Measurements from ENCODE around the gene RBM47.
"Not testable (repeated sequence)": the region's sequence is repeated elsewhere in the genome, so short reads cannot be mapped to it uniquely, and the experiment has no call there.

The RBM47 gene

DNA sequence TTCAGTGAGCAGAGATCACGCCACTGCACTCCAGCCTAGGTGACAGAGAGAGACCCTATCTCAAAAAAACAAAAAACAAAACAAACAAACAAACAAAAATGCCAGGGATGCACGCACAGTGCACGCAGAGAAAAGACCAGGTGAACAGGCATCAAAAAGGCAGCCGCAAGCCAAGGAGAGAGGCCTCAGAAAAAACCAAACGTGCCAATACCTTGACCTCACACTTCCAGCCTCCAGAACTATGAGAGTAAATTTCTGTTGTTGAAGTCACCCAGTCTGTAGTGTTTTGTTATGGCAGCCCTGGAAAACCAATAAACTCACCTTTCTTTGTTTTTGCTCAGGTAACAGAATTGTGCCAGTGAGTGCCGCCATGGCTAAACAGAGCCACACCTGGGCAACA is 228.6 kb downstream of the RBM47 start:
- no peak for DNase-seq

DNA sequence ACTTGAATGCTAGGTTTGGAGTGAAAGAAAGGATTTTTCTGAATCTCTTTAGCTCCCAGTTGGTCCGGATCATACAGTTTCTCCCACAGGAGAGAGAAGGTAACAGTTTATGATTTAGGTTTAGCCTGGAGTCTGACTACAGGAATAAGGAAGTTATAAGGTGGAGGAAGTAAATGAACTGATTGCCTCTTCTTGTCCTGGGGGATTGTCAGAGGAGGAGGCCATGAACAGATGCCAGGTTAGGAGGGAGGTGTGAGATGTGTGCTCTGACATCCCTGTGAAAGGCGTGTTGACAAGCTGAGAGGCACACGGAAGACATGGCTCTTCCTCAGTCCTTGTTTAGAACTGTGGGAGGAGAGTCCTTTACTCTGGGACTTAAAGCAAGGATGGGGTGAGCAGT is 230.1 kb downstream of the RBM47 start:
- DNase-seq: no peak

DNA sequence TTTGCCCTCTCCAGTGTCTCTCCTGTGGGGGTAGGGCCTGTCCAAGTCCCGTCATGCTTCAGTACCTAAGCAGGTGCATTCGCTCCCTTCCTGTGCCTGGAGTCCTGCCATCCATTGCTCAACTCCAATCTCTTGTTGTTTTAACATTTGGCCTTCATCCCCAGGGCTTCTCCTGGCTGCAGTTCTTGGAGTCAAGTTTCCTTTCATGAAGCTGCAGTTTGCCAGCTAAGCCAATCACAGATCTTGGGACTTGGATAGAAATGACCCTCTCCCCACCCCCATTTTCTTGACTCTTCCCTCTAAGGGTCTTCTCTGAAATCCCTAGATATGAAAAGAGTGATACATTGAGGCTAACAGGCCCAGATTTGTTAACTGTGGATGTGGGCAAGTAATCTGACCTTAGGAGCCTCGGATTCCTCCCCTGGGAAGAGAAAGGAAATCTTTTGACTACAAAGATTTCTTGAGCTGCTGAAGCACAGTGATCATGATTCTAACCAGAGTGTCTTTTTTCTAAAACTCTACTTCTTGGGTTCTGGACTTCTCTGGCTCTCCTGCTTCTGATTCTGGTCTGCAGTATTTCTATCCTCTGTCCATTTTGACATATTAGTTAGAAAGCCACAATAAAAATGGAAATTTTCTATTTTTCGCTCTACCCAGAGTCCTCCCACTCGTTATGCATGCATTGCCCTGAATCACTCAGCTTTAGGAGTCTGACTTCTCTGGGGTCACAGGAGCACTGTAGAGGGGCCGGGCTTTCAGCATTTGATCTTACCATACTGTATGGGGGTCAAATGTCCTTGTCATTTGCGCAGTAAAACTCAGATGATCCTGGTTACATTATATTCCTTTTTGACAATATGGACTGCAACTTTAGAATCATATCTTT is 233.5 kb downstream of the RBM47 start:
- DNase-seq: no peak

DNA sequence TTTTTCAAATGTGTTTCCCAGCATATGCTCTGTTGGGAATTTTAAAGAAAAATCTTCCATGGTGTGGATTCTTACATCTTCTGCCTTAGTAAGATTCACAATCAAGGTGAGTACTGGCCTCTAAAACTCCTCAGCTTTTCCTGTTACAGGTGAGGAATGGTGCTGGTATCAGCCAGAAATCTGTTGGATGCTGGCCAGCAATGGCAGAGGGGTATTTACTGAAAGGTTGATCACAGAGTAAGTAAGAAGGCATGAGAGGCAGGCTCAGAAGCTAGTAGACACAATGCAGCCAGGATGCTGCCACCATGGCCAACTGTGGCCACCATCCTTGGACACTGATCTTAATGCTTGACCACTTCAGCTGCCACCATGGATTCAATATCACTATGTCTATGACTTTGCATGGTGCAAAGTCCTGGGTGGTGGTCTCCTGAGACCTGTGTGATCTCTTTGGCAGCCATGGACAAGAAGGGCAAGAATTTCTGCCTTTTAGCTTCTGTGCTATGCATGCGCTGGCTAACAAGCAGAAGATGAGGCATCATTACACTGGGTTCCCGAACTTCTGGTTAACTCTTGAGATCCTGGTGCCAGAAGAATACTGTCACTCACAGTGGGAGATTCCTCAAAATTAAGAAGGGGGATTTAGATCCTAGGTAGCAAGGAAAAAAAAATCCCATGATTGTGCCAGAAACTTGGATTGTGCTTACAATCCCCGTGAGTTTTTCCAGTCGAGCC is 234.3 kb downstream of the RBM47 start:
- DNase-seq: no peak

DNA sequence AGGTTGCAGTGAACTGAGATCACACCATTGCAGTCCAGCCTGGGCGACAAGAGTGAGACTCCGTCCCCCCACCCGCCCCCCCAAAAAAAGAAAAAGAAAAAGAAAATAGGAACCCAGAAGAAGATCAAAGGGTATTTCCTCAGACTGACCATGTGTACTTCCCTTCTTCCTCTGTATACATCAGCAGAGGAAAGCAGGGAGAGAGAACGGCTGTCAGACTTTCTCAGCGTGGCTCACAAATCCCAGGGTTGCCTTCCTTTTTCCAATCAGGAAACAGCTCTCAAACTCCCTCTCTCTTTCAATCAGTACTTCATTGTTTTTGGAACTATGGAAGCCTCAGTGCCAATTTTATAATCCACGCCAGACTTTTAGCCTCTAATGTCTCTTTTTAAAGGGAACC is 235.4 kb downstream of the RBM47 start:
- no peak for DNase-seq

DNA sequence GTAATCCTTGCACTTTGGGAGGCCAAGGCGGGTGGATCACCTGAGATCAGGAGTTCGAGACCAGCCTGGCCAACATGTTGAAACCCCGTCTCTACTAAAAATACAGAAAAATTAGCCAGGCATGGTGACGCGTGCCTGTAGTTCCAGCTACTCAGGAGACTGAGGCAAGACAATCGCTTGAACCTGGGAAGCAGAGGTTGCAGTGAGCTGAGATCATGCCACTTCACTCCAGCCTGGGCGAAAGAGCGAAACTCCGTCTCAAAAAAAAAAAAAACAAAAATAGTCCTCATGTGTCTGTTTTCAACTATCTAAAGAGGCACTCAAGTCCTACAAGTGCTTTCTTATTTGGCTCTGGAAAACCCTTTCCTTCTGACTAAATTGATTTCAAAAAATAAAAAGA is 237.4 kb downstream of the RBM47 start:
- not testable (repeated sequence) for DNase-seq

DNA sequence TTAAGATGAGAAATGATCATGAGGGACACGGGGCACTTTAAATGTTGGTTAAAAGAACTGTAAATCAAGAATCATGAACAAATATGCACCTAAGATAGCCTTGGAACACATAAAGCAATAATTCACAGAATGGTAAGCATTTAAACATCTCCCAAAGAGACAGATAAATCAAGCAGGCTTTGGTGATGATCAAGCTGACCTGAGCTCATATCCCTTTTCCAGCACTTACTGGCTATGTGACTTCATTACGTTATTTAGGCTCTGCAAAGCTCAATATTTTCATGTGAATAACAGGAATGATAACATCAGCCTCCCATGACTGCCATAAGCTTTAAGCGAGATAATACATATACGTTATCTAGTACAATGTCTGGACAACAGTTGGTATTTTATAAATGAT is 239.7 kb downstream of the RBM47 start:
- no peak for DNase-seq

DNA sequence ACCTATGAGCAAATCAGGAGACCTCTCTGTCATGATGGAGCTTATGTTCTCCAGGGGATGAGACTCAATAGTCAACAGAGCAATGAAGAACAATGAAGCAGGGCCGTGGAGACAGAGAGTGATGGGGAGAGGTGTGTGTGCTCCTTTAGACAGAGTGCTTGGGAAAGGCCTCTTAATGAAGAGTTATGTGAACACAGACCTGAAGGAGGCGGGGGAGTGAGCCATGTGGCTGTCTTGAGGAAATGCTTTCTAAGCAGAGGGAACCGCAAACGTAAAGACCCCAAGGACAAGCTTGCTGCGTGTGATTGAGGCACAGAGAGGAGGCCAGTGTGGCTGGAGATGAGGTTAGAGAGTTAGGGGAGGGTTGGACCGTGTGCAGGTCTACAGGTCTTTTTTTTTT is 241.4 kb downstream of the RBM47 start:
- no peak for DNase-seq

DNA sequence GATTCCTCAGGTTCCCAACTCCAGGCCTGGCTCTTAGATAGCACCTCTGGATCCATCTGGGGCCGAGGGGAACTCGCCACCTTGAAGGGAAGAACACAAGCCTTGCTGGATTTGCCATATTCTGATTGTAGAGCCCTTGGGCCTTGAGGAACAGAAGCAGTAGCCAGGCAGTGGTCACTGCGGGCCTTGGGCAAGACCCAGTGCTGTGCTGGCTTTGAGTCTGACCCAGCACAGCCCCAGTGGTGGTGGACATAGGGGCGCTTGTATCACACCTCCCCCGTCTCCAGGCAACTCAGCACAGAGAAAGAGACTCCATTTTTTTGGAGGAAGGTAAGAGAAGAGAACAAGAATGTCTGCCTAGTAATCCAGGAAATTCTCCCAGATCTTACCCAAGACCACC is 249.0 kb downstream of the RBM47 start:
- DNase-seq: no peak

DNA sequence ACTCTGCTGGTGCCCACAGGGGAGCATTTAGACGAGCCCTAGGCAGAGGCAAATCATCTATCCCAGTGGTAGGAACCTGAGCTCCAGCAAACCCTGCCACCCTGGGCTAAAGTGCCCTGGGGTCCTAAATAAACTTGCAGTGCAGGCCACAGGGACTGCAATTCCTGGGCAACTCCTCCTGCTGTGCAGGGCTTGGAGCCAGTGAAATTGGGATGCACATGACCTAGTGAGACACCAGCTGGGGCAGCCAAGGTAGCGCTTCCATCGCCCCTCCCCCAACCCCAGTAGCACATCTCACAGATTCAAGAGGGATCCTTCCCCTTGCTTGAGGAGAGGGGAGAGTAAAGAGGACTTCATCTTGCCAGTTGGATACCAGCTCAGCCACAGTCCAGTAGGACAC is 250.4 kb downstream of the RBM47 start:
- no peak for DNase-seq

DNA sequence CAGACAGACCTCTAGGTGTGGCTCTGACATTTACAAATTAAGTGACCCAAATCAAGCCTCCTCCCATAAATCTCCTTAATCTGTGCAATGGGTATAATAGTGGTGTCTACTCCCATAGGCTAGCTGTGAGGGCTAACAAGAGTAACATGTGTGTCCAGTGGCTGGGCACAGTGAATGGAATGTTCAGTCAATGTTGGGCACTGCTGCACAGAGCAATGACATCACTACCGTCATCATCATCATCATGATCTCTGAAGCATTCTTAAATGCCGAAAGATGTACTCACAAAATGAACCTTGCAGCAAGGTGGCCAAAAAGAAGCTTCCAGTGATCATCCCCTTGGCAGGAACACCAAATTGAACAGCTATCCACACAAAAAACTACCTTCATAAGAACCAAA is 251.0 kb downstream of the RBM47 start:
- no peak for DNase-seq

DNA sequence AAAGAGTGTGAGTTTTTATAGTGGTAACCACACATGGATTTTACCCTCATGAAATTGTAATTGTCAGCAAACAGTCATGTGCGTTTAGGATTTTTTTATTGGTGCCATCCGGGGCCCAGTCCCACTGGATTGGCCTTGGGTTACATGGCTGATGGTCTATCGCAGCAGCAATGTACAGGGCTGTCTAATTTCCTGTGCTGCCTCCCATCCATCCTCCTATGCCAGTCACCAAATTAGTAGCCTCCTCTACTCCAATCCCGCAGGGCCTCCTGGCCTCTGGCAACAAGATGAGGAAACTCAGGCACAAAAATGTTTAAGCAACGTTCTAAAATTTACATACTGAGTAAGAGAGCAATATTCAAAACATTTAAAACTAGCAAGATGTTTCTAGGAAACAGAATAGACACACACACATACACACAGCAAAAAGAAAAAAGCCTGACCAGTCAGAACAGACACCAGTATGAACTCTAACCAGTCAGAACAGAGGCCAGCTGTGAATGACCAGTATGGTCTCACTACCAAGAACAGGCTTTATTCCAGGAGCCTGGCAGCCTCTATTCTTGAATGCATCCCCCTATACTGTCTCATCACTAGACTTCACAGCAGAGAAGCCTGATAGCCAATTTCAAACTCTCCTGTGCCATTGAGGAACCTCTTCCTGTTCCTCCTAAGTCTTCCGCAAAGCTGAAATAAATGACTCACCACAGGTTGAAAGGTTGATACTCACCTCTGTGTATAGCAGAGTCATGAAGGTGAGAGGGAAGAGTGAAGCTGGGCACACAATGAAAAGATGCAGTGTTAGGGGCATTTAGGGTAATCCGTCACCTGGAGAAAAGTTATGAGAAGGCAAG is 251.9 kb downstream of the RBM47 start:
- DNase-seq: no peak

DNA sequence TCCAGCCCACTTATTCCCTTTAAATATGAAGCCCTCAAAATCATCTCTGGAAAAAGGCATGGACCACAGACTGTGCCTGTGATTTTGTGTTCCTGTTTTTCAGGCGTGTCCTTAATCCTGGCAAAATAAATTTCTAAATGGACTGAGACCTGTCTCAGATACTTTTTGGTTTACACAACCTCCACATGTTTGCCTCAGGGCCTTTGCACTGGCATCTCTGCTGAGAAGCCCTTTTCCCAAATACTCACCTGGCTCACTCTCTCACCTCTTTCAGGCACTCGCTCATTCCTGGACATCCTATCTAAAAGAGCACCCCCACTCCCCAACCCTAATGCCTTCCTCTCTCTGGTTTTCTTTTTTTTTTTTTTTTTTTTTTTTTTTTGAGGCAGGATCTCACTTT is 254.0 kb downstream of the RBM47 start:
- DNase-seq: no peak

DNA sequence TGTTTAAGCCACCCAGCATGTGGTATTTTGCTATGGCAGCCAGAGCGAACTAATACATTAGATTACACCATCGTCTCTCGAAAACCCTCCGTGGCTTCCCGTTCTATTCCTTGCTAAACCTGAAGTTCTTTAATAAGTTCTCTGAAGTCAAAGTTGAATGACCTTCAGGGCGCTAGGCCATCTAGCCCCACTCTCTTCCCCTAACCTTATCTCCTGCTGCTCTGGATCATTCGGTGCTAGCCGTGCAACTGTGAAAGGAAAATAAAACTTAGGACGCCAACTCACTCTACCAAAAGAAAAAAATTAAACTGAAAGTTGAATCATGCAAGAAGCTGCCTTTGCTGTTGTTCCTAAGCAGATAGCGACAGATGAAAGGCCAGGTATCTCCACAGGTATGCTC is 254.6 kb downstream of the RBM47 start:
- DNase-seq: no peak

DNA sequence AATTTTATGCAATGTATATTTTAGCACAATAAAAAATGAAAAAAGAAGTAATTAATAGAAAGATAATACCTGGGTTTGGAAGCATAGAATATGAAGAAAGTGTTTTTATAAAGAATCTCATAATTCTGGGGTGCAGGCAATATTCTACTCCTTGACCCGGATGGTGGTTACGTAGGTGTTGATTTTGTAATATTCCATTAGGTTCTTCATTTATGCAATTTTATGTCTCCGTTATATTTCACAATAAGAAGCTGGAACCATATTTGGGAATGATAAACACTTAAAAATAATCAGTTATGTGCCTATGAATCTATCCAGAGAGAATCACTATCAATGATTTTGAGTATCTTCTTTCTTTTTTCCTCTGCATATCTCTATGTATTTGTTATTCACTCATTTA is 256.0 kb downstream of the RBM47 start:
- no peak for DNase-seq

All from NCI-H1417 treated with DMSO at 0.1 percent for 48 hours (cell line).